CD4-positive, alpha-beta T cell treated with Interleukin-4 for 1 hour (primary cell): ENCODE data around the gene CHST13.
"Not testable (repeated sequence)": the region's sequence is repeated elsewhere in the genome, so short reads cannot be mapped to it uniquely, and the experiment has no call there.

Experiments used
- DNase-seq, 2 donors: peaks; one replicate each; pipeline ENCODE4 v3.0.0-alpha.2; 2020 to 2022

The CHST13 gene

DNA sequence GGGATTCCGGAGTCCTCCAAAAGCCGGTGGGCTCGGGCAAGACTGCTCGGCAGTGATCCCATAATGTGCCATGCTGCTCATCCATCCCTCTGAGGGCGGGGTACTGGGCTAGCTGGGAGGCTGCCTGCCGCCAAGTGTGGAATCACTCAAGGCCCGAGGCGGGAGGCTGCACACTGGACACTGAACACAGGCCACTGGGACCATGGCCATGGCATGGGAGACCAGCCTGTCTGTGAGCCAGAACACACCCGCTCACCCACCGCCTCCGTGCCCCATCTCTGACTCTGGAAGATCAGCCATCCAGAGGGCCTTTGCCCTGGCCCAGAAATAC lies 33.4 kb downstream of the CHST13 start:
- DNase-seq: no peak

DNA sequence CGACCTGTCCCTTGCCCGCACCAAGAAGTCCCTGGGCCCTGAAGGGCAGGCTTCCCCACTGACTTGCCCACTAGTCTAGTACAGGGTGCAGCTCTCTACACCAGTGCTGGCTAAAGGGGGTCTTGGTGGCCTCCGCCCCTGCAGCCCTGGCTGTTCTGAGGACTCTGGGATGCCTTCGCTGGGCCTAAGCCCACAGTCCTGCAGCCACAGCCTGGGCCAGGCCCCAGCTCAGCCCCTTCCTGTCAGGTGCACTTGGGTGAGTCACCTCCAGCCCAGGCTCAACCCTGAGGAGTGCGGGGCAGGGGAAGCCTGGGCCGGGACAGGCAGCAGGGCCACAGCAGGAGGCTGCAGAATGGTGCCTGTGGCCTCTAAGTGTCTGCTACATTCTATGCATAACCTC lies 33.8 kb downstream of the CHST13 start:
- DNase-seq: no peak

DNA sequence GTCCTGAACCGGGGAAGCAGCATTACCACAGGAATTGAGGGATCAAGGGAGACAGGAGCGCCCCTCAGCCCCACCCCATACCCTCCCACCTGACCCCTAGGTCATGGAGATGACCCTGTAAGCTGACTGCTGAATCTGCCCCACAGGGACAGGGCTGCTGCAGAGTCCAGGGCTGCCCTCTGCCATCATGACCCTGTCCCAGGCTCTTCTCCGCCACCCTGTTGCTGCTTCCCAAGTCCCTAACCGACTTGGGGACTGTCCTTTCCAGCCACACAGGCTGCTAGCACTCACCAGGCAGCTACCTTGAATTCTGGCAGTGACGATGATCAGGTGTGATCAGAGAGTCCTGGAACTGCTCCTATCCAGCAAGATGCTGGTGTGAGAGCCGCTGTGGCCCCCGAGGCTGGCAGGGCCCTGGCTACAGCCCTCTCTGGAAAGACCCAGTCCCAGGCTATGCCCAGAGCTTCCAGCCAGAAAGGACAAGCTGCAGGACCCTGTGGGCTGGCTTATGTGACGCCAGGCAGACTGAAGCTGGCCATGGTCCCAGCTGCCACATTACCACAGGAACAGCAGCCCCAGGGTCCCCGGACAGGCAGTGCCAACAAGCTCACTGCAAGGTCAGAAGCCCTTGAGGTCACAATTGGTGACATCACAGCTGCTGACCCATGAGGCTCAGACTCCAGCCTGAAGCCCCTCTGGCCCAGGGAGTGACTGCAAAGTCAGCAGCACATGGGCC lies 34.5 kb downstream of the CHST13 start, which contains the start of gene C3orf22:
Gene C3orf22 (minus strand): TSS at position 597 of the 736 bp plus-strand sequence. CDS start 5,542 bp downstream, outside the sequence.
- peak in 1 of 2 donors; percentile 10 for DNase-seq

DNA sequence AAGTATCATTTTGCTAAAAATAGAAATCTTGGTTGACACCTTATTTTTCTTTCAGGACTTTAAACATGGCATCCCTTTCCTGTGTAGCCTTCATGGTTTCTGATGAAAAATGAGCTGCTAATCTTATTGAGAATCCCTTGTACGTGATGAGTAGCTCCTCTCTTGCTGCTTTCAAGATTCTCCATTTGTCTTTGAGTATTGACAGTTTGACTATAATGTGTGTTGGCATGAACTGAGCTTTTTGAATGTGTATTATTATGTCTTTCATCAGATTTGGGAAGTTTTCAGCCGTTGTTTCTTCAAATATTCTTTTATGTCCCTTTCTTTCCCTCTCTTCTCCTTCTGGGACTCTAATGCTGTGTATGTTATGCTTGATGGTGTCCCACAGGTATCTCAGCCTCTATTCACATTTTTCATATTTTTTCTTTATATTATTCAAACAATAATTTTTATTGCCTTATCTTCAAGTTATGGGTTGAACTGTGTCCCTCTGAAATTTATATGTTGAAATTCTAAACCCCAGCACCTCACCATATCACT lies 38.9 kb downstream of the CHST13 start:
- DNase-seq: no peak

DNA sequence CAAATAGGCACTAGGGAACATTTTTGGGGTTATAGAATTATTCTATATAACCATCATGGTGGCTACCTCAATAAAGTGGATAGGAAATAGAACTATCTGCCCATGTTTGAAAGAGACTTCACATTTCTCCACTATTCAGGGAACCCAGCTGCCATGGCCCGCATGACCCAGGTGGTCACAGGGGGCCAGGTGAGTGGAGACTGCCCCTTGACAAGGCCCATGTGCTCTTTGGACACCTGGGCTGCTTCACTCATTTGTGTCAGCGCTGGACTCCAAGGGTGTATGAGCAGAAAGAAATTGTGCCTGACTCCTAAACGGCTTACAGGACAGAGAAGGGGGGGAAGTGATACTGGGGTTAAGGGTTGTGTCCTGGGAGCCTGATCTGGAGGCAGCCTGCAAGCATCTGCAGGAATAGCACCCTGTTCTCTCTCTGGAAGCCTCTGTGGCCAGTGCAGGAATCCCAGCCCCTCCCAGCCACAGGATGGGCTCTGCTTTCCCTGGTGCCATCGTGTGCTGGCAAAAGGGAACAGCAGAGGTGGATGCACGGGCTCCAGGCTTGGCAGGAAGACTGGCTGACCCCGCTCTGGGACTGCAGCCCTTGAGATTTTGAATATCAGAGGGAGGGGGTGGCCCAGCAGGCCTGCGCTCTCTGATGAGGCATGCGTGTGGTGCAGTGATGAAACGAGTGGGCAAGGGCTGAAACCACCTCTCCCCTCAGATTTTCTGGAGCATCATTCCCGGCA lies 43.9 kb downstream of the CHST13 start:
- no peak for DNase-seq

DNA sequence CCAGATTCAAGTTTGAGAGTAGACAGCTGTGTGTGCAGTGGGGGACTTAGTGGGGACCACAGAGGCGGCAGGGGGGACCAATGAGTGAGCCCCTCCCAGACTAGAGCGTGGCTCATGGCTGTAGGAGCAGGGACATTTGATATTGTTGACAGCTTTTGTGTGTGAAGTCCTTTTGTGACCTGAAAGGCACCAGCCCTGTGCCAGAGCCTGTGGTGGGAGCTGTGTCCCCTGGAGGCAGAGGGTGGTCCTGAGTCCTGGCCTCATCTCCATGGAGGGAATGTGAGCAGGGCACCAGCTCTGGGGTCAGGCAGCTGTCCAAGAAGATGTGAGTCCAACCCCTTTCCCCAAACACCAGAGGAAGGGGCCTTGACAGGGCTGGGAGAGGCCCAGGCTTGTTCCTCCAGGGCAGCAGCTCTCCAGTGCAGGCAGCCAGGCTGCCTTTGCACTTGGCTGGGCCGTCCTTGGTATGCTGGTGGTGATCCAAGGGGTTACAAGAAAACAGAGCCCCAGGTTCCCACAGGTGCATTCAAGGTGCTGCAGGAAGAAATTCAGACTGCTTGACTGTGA lies 44.9 kb downstream of the CHST13 start:
- no peak for DNase-seq

DNA sequence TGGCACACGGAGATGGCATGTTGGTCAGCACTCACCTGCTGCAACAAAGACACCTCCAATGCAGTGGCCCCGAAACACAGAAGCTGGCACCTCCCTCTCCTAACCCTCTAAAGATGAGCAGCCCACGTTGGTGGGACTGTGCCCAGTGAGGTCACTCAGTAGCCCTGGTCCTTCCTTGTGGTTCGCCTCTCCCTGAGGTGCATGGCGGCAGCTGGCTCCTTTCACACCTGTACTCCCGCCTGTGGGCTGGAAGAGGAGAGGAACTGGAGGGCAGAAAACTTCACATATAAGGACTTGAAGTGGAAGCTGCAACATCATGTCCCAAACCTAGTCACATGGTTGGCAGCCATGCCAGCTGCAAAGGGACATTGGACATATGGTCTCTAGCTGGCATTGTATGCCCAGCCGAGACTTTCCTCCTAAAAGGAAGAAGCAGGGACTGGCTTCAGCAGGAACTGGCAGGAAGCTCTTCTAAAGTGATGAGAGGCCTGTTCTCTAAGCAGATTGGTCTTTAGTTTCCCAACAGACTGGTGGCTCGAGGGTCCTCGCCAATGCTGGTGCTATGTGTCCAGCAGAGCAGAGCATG lies 45.5 kb downstream of the CHST13 start:
- DNase-seq: no peak

DNA sequence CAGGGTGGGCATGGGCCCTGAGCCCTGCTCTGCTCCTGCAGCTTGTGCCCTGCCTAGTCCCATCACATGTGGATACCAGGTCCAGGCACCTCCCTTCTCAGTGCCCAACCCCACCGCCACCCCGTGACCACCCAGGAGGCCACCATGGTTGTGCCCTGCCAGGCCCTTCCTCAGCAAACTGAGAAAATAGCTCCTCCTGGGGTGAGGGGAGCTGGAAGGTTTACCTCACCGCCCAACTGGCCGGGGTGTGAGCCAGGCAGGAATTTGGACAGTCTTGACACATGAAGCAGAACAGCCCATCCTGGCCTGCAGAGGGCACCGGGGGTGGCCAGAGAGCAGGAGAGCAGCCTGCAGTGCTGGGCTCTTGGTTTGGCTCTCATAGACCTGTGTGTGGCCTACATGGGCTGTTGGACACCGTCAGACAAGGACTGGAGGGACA lies 46.2 kb downstream of the CHST13 start:
- DNase-seq: no peak

DNA sequence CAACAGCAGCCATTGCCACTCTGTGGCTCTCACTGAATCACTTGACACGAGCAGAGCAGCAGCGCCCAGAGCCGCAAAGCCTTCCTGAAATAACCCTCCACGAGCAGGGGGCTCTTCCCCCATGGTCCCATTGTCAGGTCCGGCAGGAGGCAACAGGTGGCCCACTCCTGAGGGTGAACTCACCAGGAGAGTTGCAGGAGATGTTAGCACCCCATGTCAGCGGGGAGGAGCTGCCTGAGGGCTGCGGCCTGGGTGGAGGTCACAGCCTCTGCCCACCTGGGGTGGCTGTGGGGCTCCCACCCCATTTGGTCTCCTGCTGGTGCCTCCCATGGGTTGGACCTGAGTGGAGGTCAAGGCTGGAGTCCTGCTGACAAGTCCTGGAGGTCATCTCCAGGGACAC lies 47.1 kb downstream of the CHST13 start:
- no peak for DNase-seq

DNA sequence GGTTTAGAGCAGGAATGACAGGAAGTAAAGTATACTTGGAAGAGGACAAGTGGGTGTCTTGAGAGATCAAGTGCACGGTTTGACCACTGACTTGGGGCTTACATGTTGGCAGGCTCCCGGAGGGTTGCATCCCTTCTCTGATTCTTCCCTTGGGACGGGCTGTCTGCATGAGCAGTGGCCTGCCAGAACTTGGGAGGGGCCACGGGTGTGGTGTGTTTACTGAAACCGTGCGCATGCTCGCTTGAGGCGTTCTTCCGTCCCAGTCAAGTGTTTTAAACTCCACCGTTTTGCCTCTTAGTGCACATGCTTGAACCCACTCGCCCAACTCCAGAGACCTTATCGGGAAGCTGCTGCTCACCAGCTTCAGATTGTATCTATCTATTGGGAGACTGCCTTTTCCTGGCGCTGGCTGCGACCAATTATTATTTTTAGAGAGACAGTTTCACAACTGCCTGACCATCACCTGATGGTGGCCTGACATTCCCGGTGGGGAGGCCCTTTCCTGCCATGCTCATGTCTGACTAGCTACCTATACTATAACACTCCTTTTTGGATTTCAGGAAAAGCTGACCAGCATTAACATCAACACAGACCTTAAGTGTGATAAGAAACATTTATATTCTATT lies 49.6 kb downstream of the CHST13 start:
- DNase-seq: no peak

DNA sequence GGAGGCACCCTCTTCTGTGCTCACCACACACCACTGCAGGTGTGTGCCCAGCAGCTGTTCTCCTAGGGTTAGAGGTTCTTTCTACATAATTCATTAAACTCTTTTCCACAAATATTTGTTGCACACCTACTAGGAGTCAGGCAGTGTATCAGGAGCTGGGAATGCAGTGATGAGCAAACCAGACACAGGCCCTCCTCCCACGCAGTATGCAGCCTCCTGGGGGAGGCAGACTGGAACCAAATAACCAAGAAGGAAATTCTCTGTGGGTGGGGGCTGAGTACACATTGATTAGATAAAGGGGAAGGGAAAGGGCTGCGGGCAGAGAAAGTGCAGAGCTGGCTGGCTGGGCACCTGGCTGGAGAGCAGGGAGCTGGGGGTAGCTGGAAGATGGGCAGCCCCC lies 53.3 kb downstream of the CHST13 start:
- no peak for DNase-seq

DNA sequence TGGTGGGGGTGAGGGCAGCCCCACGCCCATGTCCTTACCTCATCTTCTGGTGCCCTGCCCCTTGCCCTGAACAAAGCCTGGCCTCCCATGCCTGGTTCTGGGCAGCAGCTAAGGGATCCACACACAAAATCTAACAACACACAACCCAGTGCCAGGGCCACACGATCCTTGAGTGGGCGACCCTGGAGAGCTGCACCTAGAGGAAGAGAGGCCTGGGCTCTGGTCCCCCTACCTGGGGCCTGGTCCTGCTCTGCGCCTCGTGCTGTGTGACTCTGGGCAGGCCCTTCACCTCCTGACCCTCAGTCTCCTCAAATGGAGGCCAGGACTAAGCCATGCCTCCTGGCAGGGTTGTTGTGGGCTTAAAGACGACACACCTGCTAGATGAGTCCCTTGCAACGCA lies 54.7 kb downstream of the CHST13 start:
- no peak for DNase-seq

DNA sequence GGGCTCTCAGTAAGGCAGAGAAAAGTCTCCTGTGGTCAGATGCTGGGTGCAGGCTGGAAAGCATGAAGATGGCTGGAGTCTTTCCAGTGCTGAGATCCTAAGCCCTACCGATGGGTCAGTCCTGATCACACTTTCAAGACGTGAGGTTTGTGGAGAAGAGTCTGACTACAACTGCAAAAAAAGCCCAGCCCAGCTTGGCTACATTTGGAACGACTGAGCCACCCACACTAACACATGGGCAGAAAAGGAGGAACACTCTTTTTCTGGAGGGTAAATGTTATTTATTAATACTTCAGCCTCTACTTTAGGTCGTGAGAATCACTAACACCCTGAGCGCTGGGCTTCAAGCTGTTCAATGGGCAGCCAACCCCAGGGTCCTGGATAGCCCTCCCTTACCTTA lies 56.8 kb downstream of the CHST13 start:
- DNase-seq: no peak

DNA sequence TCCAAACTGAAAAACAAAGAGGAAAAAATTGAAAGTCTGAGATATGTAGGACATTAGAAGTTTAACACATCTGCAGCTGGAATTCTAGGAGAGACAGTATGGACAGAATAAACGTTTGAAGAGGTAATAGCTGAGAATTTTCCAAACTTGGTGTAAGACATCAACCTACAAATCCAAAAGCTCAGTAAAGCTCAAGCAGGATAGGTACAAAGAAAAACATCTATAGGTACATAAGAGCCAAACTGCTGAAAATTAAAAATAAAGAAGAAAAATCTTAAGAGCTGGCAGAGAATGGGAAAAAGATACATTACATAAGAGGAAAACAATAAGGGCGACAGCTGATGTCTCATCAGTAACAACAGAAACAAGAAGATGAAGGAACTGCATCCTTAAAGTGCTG lies 57.6 kb downstream of the CHST13 start:
- no peak for DNase-seq

DNA sequence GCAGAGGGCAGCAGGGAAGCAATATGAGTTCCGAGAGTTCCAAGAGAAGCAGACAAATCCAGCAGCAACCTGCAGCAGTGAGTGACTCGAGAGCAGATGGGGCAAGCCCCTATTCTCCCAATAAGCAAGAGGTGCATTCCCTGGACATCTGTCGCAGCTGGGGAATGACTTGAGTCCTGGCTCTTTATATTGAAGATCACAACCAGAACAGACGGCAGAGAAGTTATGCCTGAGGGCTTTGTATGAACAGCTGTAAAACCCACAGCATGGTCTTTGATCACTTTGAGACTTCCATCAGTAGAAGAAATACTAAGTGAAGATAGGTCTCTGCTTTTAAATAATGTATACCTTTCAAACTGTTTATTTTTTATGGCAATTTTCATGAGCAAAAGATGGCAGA lies 58.4 kb downstream of the CHST13 start:
- no peak for DNase-seq

DNA sequence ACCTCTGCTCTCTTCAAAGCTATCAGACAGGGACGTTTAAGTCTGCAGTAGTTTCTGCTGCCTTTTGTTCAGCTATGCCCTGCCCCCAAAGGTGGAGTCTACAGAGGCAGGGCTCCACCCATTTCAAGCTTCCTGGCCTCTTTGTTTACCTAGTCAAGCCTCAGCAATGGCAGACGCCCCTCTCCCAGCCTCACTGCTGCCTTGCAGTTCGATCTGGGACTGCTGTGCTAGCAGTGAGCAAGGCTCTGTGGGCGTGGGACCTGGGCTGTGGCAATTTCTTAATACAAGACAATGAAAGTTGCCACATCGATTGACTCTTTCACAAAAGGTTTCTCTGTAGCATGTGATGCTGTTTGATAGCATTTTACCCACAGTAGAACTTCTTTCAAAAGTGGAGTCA lies 67.6 kb downstream of the CHST13 start:
- not testable (repeated sequence) for DNase-seq
